ENCODE results near the gene EPB41L5. TPM values are rescaled to one million over a fixed set of nuclear protein-coding genes. Genes with fewer than 3 reads are reported as not detected.
A peak's percentile ranks its signal among the peaks of the same experiment; 100 is the strongest.
"Not testable (repeated sequence)": the region's sequence is repeated elsewhere in the genome, so short reads cannot be mapped to it uniquely, and the experiment has no call there.

EPB41L5 gene
- total and polyA plus RNA-seq, 5 experiments from 2014 or later, result 3.4 to 12.3 (median 4.4) TPM

DNA sequence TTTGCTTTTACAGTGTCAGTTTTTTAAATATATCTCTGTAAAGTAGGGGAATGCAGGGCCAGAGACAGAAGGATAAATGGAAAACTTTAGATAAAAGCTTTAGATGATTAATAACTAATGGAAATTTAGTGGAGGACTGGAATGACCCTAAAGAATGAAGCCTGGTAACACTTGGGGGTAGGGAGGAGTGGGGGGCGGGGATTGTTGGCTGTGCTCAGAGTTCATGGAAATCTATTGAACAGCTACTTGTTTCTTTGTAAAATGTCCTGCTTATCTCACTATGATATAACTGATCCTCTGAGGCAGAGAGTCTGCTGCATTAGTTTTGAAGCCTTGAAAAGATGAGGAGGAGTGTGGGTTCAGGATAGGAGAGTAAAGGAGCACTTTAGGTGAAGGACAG is 119.8 kb downstream of the EPB41L5 start:
- Mint-ChIP-seq H3K9me3 (peaks cover 0 to 27% (median 13%) of the 10 kb centered on the region in 9 donors), H3K27ac (no peak overlapping the region), H3K4me1 (no peaks in the 10 kb centered on the region), H3K27me3 (no peaks in the 10 kb centered on the region), H3K4me3 (no peak overlapping the region), H3K36me3 (peaks cover 31 to 64% (median 56%) of the 10 kb centered on the region in 3 donors)
- no peak for DNase-seq
- no peak for ATAC-seq
- POLR2A ChIA-PET, result no interaction called here

DNA sequence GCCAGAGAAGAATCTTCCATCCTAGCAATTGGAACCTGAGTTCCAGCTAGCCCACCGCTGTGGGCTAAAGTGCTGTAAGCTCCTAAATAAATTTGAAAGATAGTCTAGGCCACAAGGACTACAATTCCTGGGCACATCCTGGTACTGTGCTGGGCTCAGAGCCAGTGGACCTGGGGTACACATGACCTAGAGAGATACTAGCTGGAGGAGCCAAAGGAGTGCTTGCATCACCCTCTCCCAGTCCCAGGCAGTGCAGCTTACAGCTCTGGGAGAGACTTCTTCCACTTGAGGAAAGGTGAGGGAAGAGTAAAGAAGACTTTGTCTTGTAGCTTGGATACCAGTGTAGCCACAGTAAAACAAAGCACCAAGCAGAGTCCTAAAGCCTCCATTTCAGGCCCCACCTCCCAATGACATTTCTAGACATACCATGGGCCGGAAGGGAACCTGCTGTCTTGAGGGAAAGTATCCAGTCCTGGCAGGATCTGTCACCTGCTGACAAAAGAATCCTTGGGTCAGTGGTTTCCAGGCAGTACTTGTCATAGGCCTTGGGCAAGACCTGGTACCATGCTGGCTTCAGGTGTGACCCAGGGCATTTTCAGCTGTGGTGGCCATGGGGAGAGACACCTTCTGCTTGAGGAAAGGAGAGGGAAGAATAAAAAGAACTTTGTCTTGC is 120.8 kb downstream of the EPB41L5 start:
- POLR2A ChIA-PET, result no interaction called here
- peaks cover 31 to 67% (median 50%) of the 10 kb centered on the region in 3 donors for H3K36me3 Mint-ChIP-seq
- no peaks in the 10 kb centered on the region for H3K27me3 Mint-ChIP-seq
- H3K4me1 Mint-ChIP-seq, result no peaks in the 10 kb centered on the region
- ATAC-seq (no peak), DNase-seq (no peak)
- H3K9me3 Mint-ChIP-seq, result peaks cover 0 to 27% (median 13%) of the 10 kb centered on the region in 9 donors
- H3K4me3 Mint-ChIP-seq, result no peak overlapping the region
- H3K27ac Mint-ChIP-seq, result peak overlapping the region in 1 of 10 donors; percentile 33

- ATAC-seq, result no peak
- Mint-ChIP-seq H3K27me3 (no peaks in the 10 kb centered on the region), H3K9me3 (peaks cover 0 to 27% (median 13%) of the 10 kb centered on the region in 9 donors), H3K27ac (no peak overlapping the region), H3K4me1 (no peaks in the 10 kb centered on the region), H3K36me3 (peaks cover 31 to 63% (median 48%) of the 10 kb centered on the region in 3 donors), H3K4me3 (no peak overlapping the region)
- POLR2A ChIA-PET, result no interaction called here
- DNase-seq, result no peak
Measured at GRCh38 chr2:120134263-120134662, 121.4 kb downstream of the EPB41L5 start.

- H3K27ac Mint-ChIP-seq, H3K4me1 Mint-ChIP-seq, H3K4me3 Mint-ChIP-seq, ATAC-seq, DNase-seq, POLR2A ChIA-PET, H3K27me3 Mint-ChIP-seq: not testable (repeated sequence)
- Mint-ChIP-seq H3K36me3 (peaks cover 27 to 61% (median 44%) of the 10 kb centered on the region in 3 donors), H3K9me3 (peaks cover 0 to 27% (median 13%) of the 10 kb centered on the region in 9 donors)
Measured at GRCh38 chr2:120135013-120135412, 122.1 kb downstream of the EPB41L5 start.

GRCh38 chr2:120140866-120141265 is 128.0 kb downstream of the EPB41L5 start:
- no peaks in the 10 kb centered on the region for H3K27me3 Mint-ChIP-seq
- ATAC-seq, result no peak
- no peaks in the 10 kb centered on the region for H3K4me1 Mint-ChIP-seq
- H3K27ac Mint-ChIP-seq, result no peak overlapping the region
- peaks cover 0 to 11% (median 0%) of the 10 kb centered on the region in 9 donors for H3K9me3 Mint-ChIP-seq
- no peak for DNase-seq
- POLR2A ChIA-PET, result no interaction called here
- H3K36me3 Mint-ChIP-seq, result peaks cover 0 to 21% (median 3%) of the 10 kb centered on the region in 3 donors
- H3K4me3 Mint-ChIP-seq, result no peak overlapping the region

DNA sequence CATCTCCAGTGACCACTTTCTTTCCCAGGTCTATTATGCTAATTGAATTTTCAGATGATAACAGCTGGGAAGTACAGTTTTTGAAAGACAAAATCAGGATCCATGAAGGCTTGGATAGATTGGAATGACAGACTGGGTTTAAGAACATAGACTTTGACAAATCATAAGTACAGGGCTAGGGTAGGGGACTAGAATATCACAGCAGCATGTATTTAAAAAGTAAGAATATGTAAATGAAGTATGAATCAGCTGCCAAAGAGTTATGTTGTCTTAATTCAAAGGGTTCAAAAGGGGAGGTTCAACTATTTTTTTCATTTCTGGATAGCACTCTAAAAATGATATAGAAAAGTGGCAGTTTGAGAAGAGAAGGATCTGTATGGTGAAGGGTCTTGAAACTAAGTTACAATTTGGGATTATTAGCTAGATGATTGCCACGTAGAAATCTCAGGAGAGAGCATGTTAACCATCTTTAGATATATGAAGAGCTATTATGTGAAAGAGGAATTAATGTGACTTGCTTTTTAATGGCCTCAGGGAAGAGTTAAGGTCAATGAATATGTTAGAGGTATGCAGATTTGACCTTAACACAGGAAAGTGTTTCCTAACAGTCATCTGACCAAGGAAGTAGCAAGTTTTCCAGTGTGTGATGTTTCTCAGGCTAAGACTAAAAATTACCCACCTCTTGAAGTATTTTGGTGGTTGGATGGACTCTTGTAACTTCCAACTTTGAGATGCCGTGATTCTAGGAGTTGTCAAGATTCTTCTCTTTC is 128.6 kb downstream of the EPB41L5 start:
- Mint-ChIP-seq H3K36me3 (peaks cover 0 to 21% (median 6%) of the 10 kb centered on the region in 3 donors), H3K9me3 (peaks cover 0 to 11% (median 0%) of the 10 kb centered on the region in 9 donors), H3K27ac (no peak overlapping the region), H3K4me1 (no peaks in the 10 kb centered on the region), H3K4me3 (no peak overlapping the region), H3K27me3 (no peaks in the 10 kb centered on the region)
- DNase-seq (no peak), ATAC-seq (no peak)
- POLR2A ChIA-PET, result no interaction called here

DNA sequence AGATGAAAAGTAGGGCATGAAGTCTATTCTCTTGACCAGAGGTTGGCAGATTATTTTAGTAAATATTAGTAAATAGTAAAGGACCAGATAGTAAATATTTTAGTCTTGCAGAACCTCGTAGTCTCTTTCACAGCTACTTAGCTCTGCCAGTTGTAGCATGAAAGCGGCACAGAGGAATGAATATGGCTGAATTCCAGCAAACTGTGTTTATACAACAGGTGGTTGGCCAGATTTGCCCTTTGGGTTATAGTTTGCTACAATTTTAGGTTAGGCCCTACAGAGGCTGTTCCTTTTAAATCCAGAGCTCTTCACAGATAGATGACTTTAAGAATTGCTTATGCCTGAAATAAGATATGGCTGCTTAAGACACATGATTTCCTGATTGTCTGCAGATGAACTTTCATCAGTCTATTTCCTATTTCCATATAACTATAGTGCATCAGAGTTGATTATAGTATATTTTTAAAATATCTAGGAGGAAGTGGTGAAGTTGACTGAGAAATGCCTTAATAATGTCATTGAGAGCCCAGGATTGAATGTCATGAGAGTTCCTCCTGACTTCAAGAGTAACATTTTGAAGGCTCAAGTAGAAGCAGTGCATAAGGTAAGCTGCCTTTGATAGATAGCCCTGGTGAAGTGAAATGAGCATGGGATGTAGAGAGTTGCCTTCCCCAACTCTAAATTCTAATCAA is 129.8 kb downstream of the EPB41L5 start:
- Mint-ChIP-seq H3K4me3 (no peak overlapping the region), H3K27ac (no peak overlapping the region), H3K36me3 (peaks cover 0 to 17% (median 10%) of the 10 kb centered on the region in 3 donors), H3K27me3 (no peaks in the 10 kb centered on the region), H3K9me3 (peaks cover 0 to under 1% (median 0%) of the 10 kb centered on the region in 9 donors), H3K4me1 (no peaks in the 10 kb centered on the region)
- ATAC-seq, result no peak
- no peak for DNase-seq
- POLR2A ChIA-PET, result no interaction called here

GRCh38 chr2:120148229-120148628 is 135.4 kb downstream of the EPB41L5 start:
- POLR2A ChIA-PET, result no interaction called here
- Mint-ChIP-seq H3K27me3 (no peaks in the 10 kb centered on the region), H3K4me1 (no peaks in the 10 kb centered on the region), H3K4me3 (no peak overlapping the region), H3K9me3 (peaks cover 0 to 30% (median 14%) of the 10 kb centered on the region in 9 donors), H3K27ac (no peak overlapping the region), H3K36me3 (peaks cover 23 to 56% (median 37%) of the 10 kb centered on the region in 3 donors)
- DNase-seq (no peak), ATAC-seq (no peak)

DNA sequence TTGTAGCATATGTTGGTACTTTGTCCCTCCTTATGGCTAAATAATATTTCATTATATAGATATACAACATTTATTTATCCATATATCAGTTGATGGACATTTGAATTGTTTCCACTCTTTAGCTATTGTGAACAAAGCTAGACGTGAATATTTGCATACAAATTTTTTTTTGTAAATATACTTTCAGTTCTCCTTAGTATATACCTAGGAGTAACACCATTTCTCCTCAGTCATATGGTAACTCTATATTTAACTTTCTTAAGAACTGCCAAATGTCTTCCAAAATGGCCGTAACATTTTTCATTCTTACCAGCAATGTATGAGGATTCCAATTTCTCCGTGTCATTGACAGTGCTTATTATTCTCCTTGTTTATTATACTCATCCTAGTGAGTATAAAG is 135.8 kb downstream of the EPB41L5 start:
- H3K9me3 Mint-ChIP-seq, result peaks cover 0 to 34% (median 18%) of the 10 kb centered on the region in 9 donors
- peaks cover 28 to 61% (median 38%) of the 10 kb centered on the region in 3 donors for H3K36me3 Mint-ChIP-seq
- ATAC-seq, result no peak

DNA sequence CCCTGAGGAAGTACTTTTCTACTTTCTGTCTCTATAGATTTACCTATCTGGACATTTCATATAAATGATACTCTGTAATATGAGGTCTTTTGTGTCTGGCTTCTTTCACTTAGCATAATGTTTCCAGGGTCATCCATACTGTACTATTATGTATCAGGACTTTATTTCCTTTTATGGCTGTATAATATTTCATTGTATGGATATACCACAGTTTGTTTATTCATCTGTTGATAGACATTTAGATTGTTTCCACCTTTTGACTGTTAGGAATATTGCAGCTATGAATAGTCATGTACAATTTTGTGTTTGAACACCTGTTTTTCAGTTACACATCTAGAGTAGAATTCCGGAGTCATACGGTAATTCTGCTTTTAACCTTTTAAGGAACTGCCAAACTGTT is 136.5 kb downstream of the EPB41L5 start:
- no peaks in the 10 kb centered on the region for H3K4me1 Mint-ChIP-seq

More for the DNA sequence above, 135.8 kb downstream of the EPB41L5 start:
- no peak for DNase-seq
- Mint-ChIP-seq H3K27me3 (no peaks in the 10 kb centered on the region), H3K27ac (peak overlapping the region in 1 of 10 donors; percentile 3), H3K4me1 (no peaks in the 10 kb centered on the region), H3K4me3 (no peak overlapping the region)
- POLR2A ChIA-PET, result no interaction called here

GRCh38 chr2:120150040-120150482 is 137.2 kb downstream of the EPB41L5 start:
- Mint-ChIP-seq H3K27ac (no peak overlapping the region), H3K9me3 (peaks cover 0 to 42% (median 21%) of the 10 kb centered on the region in 9 donors), H3K4me3 (no peak overlapping the region), H3K36me3 (peaks cover 30 to 58% (median 40%) of the 10 kb centered on the region in 3 donors), H3K27me3 (no peaks in the 10 kb centered on the region), H3K4me1 (no peaks in the 10 kb centered on the region)
- no peak for ATAC-seq
- DNase-seq, result no peak
- POLR2A ChIA-PET, result no interaction called here

More for the DNA sequence above, 136.5 kb downstream of the EPB41L5 start:
- H3K36me3 Mint-ChIP-seq, result peaks cover 30 to 61% (median 38%) of the 10 kb centered on the region in 3 donors
- no peak overlapping the region for H3K4me3 Mint-ChIP-seq
- peaks cover 0 to 36% (median 20%) of the 10 kb centered on the region in 9 donors for H3K9me3 Mint-ChIP-seq
- DNase-seq (no peak), ATAC-seq (no peak)
- POLR2A ChIA-PET, result no interaction called here
- H3K27me3 Mint-ChIP-seq, result no peaks in the 10 kb centered on the region
- peak overlapping the region in 1 of 10 donors; percentile 7 for H3K27ac Mint-ChIP-seq

- peaks cover 17 to 63% (median 29%) of the 10 kb centered on the region in 3 donors for H3K36me3 Mint-ChIP-seq
- H3K27ac Mint-ChIP-seq, result no peak overlapping the region
- peaks cover 0 to 2% (median 0%) of the 10 kb centered on the region in 4 donors for H3K4me1 Mint-ChIP-seq
- ATAC-seq, result no peak
- H3K9me3 Mint-ChIP-seq, result peaks cover 0 to 41% (median 22%) of the 10 kb centered on the region in 9 donors
- POLR2A ChIA-PET, result no interaction called here
- H3K4me3 Mint-ChIP-seq, result no peak overlapping the region
- no peaks in the 10 kb centered on the region for H3K27me3 Mint-ChIP-seq
- no peak for DNase-seq
Measured at GRCh38 chr2:120155308-120155707, 142.4 kb downstream of the EPB41L5 start.

All from naive thymus-derived CD8-positive, alpha-beta T cell (primary cell).